COLO668 (cell line): ENCODE data around the gene C2orf69.
"Not testable (repeated sequence)": the region's sequence is repeated elsewhere in the genome, so short reads cannot be mapped to it uniquely, and the experiment has no call there.

Experiments
- DNase-seq: peaks from one replicate; lab custom pipeline; 2025; ENCODE audit not compliant: unreplicated experiment; lab: John Stamatoyannopoulos, UW

C2orf69 gene

GRCh38 chr2:199911052-199911876 lies at the start of gene C2orf69:
TSS of gene C2orf69 (plus strand) at chr2:199911293. CDS start at chr2:199911439, 146 bp downstream.
- peak; percentile 97 for DNase-seq

DNA sequence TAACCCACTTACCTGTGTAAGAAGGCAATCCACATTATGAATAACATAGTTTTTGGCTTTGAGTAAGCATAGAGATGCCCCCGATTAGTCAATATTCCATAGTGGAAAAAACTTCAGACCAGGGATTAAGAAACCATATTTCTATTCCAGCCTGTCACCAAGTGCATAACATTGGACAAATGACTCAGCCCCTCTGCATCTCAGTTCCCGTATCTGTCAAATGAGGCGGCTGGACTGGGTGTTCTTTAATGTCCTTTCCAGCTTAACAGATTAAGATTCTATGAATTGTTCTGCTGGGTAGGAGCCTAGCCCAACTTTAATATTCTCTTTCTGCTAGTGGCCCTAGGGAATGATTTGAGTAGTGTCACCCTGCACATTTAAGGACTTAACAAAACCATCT lies 48.3 kb upstream of the C2orf69 start:
- DNase-seq: no peak

DNA sequence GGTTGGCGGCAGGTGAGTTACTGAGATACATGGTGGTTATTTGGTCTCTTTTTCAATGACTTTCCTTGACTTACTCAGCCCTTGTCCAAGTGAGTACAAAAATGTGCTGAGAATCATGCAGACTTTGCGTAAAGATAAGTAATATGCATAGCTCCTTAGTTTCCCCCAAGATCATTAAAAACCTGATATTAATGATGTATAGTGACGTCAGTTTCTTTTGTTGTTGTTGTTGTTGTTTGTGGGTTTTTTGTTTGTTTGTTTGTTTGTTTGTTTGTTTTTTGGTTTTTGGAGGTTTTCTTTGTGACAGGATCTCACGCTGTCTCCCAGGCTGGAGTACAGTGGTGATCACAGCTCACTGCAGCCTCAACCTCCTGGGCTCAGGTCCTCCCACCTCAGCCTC lies 45.2 kb upstream of the C2orf69 start:
- no peak for DNase-seq

- DNase-seq: no peak
These were observed 42.5 kb upstream of the C2orf69 start for GRCh38 chr2:199868431-199869226.

DNA sequence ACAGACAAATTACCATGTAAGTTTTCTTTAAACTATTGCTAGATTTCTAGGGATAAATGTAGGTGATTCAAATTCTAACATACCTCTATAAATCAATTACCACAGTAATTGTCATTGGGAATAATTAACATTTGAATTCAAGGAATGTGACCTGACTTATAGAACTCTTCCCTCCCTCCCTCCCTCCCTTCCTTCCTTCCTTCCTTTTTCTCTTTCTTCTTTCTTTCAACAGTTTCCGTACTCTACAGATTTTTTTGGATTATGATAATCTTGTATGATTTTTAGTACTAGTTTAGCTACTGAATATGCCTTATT lies 41.9 kb upstream of the C2orf69 start:
- no peak for DNase-seq

- no peak for DNase-seq
These were observed 41.4 kb upstream of the C2orf69 start for GRCh38 chr2:199869653-199870052.

- no peak for DNase-seq
These were observed 40.5 kb upstream of the C2orf69 start for GRCh38 chr2:199870581-199870980.

DNA sequence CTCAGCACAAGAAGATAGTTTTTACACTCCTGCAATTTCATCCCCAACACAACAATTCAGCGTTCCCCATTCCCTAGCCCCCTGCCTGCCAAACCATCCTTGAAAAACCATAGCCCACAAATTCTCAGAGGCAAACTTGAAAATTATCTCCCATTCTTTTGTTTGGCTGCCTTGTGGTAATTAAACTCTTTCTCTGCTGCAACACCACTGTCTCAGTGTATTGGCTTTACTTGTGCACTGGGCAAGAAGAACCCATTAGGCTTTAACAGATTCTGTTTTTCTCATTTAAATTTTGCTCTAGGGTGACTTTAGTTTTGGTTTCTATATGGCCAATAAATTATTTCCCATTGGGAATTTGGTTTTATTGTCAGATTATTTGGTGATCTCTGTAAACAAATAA lies 36.9 kb upstream of the C2orf69 start:
- DNase-seq: no peak

DNA sequence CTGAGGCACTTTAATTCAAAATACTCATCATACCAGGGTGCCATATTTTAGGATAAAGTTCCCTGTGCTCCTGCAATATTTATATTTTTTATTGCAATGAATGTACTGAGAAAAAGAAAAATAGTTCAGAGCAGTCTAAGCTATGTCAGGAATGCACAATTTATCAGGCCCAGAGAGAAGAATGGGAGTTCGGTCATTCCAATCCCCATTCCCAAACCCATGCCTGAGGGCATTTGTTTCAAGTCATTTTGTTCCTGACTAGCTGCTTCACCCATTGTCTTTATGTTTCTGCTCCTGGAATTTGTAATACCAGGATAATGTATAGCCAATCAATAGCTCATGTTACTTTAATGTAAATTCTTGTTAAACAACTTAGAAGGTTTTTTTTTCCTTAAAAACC lies 35.7 kb upstream of the C2orf69 start:
- DNase-seq: no peak

DNA sequence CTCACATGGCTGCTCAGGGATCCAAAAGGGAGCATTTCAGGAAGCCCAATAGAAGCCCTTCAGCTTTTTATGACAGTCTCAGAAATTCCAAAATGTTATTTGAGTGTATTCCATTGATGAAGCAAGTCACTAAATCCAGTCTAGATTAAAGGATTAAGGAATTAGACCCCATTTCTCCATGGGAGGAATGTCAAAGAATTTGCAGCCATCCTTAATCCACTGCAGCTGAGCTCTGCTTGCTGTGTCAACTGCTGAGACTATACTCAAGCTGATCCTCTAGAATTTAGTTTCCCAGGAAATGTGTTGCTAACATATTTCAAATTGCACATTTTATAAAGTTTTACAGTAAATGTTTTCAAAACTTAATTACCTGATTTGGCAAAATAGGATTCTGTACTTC lies 28.4 kb upstream of the C2orf69 start:
- DNase-seq: no peak

- no peak for DNase-seq
These were observed 27.4 kb upstream of the C2orf69 start for GRCh38 chr2:199883474-199884212.

DNA sequence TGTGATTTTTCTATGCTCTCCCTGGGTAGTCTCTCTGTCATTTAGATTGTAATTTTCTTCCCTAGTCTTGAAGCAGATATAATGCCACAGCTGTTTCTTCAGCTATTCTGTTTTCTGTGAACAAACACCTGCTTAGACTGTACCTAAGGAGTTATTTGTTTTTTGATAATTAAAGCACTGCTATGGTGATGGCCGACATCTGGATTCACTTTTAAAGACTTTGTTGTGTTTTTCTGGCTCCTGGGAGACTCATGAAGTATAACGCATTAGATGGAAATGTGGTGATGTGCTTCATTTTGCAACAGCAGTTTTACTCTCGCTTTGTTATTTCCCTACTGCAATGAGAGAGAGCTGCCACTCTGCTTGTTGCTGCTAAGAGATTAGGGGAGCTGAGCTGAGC lies 15.7 kb upstream of the C2orf69 start:
- no peak for DNase-seq

DNA sequence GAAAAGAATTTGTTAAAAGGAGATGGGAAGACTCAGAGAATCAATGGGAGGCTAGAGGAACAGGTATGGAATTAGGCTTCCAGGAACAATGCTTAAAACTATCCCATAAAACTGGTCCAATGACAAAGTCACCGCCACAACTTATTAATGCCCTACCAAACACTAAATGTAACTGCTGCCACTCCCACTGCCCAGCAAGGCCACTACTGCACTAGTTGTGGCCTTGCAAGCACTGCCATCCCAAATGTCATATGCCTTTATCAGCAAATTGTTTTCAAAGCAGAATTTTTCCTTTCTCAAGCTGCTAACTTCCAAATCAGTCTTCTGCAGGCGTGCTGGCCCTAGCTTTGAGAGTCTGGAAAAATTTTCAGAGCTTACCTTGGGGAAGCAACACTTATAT lies 14.5 kb upstream of the C2orf69 start:
- DNase-seq: no peak

DNA sequence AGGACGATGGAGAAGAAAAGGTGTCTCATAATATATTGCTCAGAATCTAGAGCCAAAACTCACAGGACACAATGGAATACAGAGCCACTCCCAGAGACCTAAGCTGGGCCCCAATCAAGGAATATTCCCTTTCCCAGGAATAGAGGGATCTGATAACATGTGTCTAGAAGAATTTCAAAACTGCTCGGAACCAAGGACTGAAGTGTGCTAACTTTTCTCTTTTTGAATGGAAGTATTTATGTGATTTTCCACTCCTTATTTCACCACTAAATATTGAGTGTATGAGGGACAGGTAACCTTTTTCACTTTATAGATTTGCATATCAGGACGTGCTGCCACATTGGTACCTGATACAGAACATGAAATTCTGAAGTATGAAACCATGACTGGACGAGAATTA lies 9.2 kb upstream of the C2orf69 start:
- DNase-seq: no peak

DNA sequence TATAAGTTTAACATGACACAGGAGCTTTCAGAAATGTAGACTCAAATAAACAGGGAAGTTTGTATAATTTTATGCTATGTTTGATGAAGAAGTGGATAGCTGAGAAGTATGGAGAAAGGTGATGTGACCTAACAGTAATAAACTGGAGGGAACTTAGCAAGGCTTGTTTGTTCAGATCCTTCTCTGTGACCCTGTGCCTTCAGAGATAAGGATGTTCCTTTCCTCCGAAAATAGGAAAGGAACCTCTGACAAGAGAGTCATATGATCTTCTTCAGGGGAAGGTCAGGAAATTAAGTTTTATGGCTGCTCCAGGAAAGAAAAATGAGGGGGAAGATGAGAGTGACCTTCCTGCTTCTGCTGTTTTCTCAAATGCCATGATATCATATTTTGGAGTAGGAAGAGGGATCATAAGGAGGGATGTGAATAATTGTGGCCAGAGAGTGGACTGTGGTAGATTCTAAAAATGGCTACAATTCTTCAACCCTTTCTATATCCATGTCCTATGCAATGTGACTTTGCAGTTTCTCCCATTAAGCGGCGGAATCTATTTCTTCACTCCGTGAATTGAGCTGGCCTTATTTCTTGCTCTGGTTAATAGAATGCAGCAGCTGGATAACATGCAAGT lies 8.5 kb upstream of the C2orf69 start:
- no peak for DNase-seq

- DNase-seq: no peak
These were observed 8.0 kb upstream of the C2orf69 start for GRCh38 chr2:199903111-199903510.

- no peak for DNase-seq
These were observed 3.9 kb upstream of the C2orf69 start for GRCh38 chr2:199907008-199907714.

GRCh38 chr2:199910338-199911051 lies 598 bp upstream of the C2orf69 start:
- DNase-seq: no peak

- DNase-seq: peak; percentile 69
These were observed 726 bp downstream of the C2orf69 start for GRCh38 chr2:199911877-199912161.

- DNase-seq: not testable (repeated sequence)
These were observed 1.5 kb downstream of the C2orf69 start for GRCh38 chr2:199912553-199913114.
